OCI-LY7 (cell line): ENCODE measurements around the gene ARPC2.

Experiments
- CTCF ChIP-seq: fragments of 200-600 bp; sonication (generic); conservative IDR thresholded peaks from 2 replicates; pipeline ENCODE4 v1.5.1; 2014; ENCODE audit warnings: mild to moderate bottlenecking, antibody characterized with exemption, low read length, moderate library complexity, mixed read lengths
- EZH2phosphoT487 ChIP-seq: fragments of 200-600 bp; sonication (generic); IDR thresholded peaks from 2 replicates; pipeline ENCODE4 v1.6.1; 2018; ENCODE audit warnings: low read depth, borderline replicate concordance, mild to moderate bottlenecking, mixed run types, antibody characterized with exemption, low read length, moderate library complexity, mixed read lengths

DNA sequence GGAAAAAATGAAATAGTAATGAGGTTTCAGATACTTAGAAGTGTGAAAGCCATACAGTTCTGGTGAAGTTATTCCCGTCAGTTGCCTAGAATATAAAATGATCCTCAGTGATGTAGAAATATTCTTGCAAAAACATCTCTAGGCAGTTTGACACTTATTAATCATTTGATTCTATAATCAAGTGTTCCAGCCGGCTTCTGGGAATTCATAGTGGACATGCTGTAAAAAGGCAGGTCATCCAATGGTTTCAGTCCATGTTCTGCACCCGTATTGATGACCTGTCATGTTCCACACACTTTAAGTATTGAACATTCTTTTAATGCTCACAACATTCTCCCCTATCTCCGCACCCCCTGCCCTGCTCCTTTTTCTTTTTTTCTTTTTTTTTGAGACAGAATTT is 19.8 kb downstream of the ARPC2 start:
- TF ChIP-seq CTCF (no peak), EZH2phosphoT487 (no peak)
